HepG2 (cell line): ENCODE results near the gene WNT1. TPM values are rescaled to one million over a fixed set of nuclear protein-coding genes. Genes with fewer than 3 reads are reported as not detected.

Source experiments
- ARNT ChIP-seq: fragments of 450-650 bp; IDR thresholded peaks from 2 replicates; pipeline ENCODE4 v1.6.1; 2017
- ERF ChIP-seq: IDR thresholded peaks from 2 replicates; pipeline ENCODE4 v1.6.1; 2018; ENCODE audit warnings: missing biosample characterization, missing genetic modification reagents
- GABPB1 ChIP-seq: IDR thresholded peaks from 2 replicates; pipeline ENCODE4 v1.6.1; 2016; ENCODE audit warnings: mild to moderate bottlenecking, missing genetic modification reagents, moderate library complexity, missing compliant biosample characterization
- IRF2 ChIP-seq: IDR thresholded peaks from 2 replicates; pipeline ENCODE4 v1.6.1; 2018; ENCODE audit warnings: missing genetic modification reagents, missing compliant biosample characterization
- NCOA1 ChIP-seq: sonication (generic); formaldehyde crosslinking; IDR thresholded peaks from 2 replicates; pipeline ENCODE4 v1.9.0; 2021; ENCODE audit warnings: missing genetic modification reagents
- NCOR1 ChIP-seq: fragments of 200-600 bp; sonication (generic); IDR thresholded peaks from 2 replicates; pipeline ENCODE4 v1.7.0; 2017; ENCODE audit warnings: antibody characterized with exemption, low read length, borderline replicate concordance
- REXO4 ChIP-seq: sonication (generic); formaldehyde crosslinking; IDR thresholded peaks from 2 replicates; pipeline ENCODE4 v1.8.0; 2022; ENCODE audit warnings: missing genetic modification reagents, mild to moderate bottlenecking, borderline replicate concordance
- SIX4 ChIP-seq: sonication (generic); formaldehyde crosslinking; IDR thresholded peaks from 2 replicates; pipeline ENCODE4 v1.4.0; 2020; ENCODE audit warnings: missing genetic modification reagents
- SOX5 ChIP-seq: IDR thresholded peaks from 2 replicates; pipeline ENCODE4 v1.6.1; 2016; ENCODE audit warnings: borderline replicate concordance
- ZMYM2 ChIP-seq: sonication (generic); formaldehyde crosslinking; IDR thresholded peaks from 2 replicates; pipeline ENCODE4 v1.8.0; 2022; ENCODE audit warnings: mild to moderate bottlenecking, missing genetic modification reagents
- ZNF766 ChIP-seq: sonication (generic); formaldehyde crosslinking; IDR thresholded peaks from 2 replicates; pipeline ENCODE4 v1.5.0; 2020; ENCODE audit warnings: missing genetic modification reagents, borderline replicate concordance
- polyA plus RNA-seq, 8 experiments: library from polyadenylated mRNA; depleted of rRNA in 3 of 8; stranded (reverse) in 7 of 8; unstranded in 1 of 8; fragments of >200 nt; fragmentation: Illumina TruSeq in 4 of 8; extraction: Trizol in 4 of 8; gene quantifications; 2 replicates each; pipeline versions ENCODE4 v1.2.1 to v1.2.3, GENCODE V29; 2011 to 2016; ENCODE audit warnings: low read depth in 4 of 8, missing spikeins in 1 of 8, mixed read lengths in 1 of 8; ENCODE audit not compliant: insufficient read depth in 1 of 8
- total RNA-seq, 5 experiments: library from RNA; depleted of rRNA; stranded (reverse); fragments of >200 nt; fragmentation: Illumina TruSeq; extraction: Trizol; gene quantifications; 2 replicates each; pipeline ENCODE4 v1.2.3, GENCODE V29; 2016; ENCODE audit warnings: low read depth in 1 of 5
- TF ChIP-seq, protein P1 (sequence below): sonication (generic); formaldehyde crosslinking; IDR thresholded peaks from 2 replicates; pipeline ENCODE4 v1.5.0; 2020; ENCODE audit warnings: missing genetic modification reagents, mild to moderate bottlenecking, borderline replicate concordance
- TF ChIP-seq, protein P2 (sequence below): IDR thresholded peaks from 2 replicates; pipeline ENCODE4 v1.6.1; 2016; ENCODE audit warnings: missing biosample characterization, missing genetic modification reagents, low read depth
- TF ChIP-seq, protein P3 (sequence below): sonication (generic); formaldehyde crosslinking; IDR thresholded peaks from 2 replicates; pipeline ENCODE4 v1.8.0; 2023; ENCODE audit warnings: mild to moderate bottlenecking, missing genetic modification reagents
- TF ChIP-seq, protein P4 (sequence below): sonication (generic); formaldehyde crosslinking; IDR thresholded peaks from 2 replicates; pipeline ENCODE4 v1.4.0; 2020; ENCODE audit warnings: missing genetic modification reagents, mild to moderate bottlenecking, borderline replicate concordance
- TF ChIP-seq, protein P5 (sequence below): sonication (generic); formaldehyde crosslinking; IDR thresholded peaks from 2 replicates; pipeline ENCODE4 v1.5.1; 2020; ENCODE audit warnings: missing genetic modification reagents, mild to moderate bottlenecking, borderline replicate concordance
- TF ChIP-seq, protein P6 (sequence below): sonication (generic); formaldehyde crosslinking; IDR thresholded peaks from 2 replicates; pipeline ENCODE4 v1.8.1; 2023; ENCODE audit warnings: mild to moderate bottlenecking, missing genetic modification reagents

The WNT1 gene
- total and polyA plus RNA-seq, 2 of the 13 experiments (the other 11 are each of a cell fraction or from before 2014, with no cell fraction given): not detected

DNA sequence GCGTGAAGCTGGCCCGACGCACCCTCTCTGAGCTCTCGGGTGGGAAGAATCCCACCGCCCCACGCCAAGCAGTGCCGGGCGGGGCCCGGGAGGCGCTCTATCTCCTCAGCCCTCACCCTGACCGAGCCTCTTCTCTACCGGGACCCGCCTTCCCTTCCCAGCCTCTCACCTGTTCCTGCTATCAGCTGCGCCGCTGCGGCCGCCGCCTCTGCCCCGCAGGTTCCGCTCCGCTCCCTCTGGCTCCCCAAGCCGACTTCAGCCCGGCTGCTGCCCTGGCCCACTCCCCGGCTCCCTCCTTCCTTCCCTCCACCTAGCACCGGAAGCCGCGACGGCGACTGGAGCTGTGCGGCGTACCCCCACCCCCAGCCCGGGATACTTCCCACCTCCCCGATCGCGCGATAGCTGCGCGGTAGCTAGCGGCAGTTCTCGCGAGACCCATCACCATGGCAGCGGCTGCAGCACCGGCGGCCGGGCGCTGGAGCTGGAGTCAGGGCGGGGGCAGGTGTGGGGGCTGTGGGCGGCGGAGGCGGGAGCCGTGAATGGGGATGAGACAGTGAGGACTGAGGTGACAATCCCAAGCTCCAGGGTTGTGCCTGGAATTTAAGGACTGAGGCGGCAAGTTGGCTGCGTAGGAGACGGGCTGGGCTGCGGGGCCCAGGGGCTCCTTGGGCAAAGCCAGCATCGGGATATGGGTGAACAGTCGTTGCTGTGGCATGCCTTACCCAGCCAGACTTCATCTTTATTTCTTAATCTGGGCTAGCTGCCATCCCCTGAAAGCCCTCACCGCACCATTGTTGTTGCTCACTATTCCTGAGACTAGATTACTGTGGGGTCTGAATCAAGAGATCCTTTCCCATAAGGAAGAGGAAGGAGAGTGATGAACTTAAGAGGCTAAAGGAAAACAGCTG lies 20.7 kb upstream of the WNT1 start, which contains the start of gene ARF3 (continued):
- TF ChIP-seq, protein P1, sequence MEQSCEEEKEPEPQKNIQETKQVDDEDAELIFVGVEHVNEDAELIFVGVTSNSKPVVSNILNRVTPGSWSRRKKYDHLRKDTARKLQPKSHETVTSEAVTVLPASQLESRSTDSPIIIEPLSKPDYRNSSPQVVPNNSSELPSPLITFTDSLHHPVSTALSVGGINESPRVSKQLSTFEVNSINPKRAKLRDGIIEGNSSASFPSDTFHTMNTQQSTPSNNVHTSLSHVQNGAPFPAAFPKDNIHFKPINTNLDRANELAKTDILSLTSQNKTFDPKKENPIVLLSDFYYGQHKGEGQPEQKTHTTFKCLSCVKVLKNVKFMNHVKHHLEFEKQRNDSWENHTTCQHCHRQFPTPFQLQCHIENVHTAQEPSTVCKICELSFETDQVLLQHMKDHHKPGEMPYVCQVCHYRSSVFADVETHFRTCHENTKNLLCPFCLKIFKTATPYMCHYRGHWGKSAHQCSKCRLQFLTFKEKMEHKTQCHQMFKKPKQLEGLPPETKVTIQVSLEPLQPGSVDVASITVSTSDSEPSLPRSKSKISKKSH (CRISPR knock-in tag): peak; percentile 70; the same call in 1 of the 2 replicates
- no peak for TF ChIP-seq ZMYM2 (CRISPR knock-in tag)
- TF ChIP-seq SOX5: peak; percentile 21; the same call in 1 of the 2 replicates
- TF ChIP-seq ARNT: no peak
- TF ChIP-seq, protein P2, sequence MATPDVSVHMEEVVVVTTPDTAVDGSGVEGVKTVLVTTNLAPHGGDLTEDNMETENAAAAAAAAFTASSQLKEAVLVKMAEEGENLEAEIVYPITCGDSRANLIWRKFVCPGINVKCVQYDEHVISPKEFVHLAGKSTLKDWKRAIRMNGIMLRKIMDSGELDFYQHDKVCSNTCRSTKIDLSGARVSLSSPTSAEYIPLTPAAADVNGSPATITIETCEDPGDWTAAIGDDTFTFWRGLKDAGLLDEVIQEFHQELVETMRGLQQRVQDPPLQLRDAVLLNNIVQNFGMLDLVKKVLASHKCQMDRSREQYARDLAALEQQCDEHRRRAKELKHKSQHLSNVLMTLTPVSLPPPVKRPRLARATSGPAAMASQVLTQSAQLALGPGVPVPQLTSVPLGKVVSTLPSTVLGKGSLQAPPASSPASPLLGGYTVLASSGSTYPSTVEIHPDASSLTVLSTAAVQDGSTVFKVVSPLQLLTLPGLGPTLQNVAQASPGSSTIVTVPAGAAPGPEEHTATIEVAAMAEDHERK (CRISPR knock-in tag): no peak
- no peak for TF ChIP-seq ZNF766
- no peak; the same call in 1 of the 2 replicates for TF ChIP-seq IRF2 (CRISPR knock-in tag)
- 0 out of 2 replicates have a peak, but pooled peaks have one; percentile 49 for TF ChIP-seq NCOA1 (CRISPR knock-in tag)
- TF ChIP-seq, protein P3, sequence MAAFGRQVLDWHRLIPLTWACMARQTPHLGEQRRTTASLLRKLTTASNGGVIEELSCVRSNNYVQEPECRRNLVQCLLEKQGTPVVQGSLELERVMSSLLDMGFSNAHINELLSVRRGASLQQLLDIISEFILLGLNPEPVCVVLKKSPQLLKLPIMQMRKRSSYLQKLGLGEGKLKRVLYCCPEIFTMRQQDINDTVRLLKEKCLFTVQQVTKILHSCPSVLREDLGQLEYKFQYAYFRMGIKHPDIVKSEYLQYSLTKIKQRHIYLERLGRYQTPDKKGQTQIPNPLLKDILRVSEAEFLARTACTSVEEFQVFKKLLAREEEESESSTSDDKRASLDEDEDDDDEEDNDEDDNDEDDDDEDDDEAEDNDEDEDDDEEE: 0 out of 2 replicates have a peak, but pooled peaks have one; percentile 28
- TF ChIP-seq NCOR1: no peak
- TF ChIP-seq ERF (CRISPR knock-in tag): peak; percentile 65; the same call in 1 of the 2 replicates
- TF ChIP-seq, protein P4, sequence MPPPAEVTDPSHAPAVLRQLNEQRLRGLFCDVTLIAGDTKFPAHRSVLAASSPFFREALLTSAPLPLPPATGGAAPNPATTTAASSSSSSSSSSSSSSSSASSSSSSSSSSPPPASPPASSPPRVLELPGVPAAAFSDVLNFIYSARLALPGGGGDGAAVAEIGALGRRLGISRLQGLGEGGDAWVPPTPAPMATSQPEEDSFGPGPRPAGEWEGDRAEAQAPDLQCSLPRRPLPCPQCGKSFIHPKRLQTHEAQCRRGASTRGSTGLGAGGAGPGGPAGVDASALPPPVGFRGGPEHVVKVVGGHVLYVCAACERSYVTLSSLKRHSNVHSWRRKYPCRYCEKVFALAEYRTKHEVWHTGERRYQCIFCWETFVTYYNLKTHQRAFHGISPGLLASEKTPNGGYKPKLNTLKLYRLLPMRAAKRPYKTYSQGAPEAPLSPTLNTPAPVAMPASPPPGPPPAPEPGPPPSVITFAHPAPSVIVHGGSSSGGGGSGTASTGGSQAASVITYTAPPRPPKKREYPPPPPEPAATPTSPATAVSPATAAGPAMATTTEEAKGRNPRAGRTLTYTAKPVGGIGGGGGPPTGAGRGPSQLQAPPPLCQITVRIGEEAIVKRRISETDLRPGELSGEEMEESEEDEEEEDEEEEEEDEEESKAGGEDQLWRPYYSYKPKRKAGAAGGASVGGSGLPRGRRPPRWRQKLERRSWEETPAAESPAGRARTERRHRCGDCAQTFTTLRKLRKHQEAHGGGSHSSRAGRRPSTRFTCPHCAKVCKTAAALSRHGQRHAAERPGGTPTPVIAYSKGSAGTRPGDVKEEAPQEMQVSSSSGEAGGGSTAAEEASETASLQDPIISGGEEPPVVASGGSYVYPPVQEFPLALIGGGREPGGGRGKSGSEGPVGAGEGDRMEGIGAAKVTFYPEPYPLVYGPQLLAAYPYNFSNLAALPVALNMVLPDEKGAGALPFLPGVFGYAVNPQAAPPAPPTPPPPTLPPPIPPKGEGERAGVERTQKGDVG: no peak
- TF ChIP-seq, protein P5, sequence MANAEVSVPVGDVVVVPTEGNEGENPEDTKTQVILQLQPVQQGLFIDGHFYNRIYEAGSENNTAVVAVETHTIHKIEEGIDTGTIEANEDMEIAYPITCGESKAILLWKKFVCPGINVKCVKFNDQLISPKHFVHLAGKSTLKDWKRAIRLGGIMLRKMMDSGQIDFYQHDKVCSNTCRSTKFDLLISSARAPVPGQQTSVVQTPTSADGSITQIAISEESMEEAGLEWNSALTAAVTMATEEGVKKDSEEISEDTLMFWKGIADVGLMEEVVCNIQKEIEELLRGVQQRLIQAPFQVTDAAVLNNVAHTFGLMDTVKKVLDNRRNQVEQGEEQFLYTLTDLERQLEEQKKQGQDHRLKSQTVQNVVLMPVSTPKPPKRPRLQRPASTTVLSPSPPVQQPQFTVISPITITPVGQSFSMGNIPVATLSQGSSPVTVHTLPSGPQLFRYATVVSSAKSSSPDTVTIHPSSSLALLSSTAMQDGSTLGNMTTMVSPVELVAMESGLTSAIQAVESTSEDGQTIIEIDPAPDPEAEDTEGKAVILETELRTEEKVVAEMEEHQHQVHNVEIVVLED (CRISPR knock-in tag): peak; percentile 69
- TF ChIP-seq GABPB1 (CRISPR knock-in tag): peak; percentile 93
- 0 out of 2 replicates have a peak, but pooled peaks have one; percentile 6 for TF ChIP-seq SIX4 (CRISPR knock-in tag)
- TF ChIP-seq, protein P6, sequence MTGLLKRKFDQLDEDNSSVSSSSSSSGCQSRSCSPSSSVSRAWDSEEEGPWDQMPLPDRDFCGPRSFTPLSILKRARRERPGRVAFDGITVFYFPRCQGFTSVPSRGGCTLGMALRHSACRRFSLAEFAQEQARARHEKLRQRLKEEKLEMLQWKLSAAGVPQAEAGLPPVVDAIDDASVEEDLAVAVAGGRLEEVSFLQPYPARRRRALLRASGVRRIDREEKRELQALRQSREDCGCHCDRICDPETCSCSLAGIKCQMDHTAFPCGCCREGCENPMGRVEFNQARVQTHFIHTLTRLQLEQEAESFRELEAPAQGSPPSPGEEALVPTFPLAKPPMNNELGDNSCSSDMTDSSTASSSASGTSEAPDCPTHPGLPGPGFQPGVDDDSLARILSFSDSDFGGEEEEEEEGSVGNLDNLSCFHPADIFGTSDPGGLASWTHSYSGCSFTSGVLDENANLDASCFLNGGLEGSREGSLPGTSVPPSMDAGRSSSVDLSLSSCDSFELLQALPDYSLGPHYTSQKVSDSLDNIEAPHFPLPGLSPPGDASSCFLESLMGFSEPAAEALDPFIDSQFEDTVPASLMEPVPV: no peak
- TF ChIP-seq REXO4: no peak
